ENCODE measurements around the gene DNM3.

- TF ChIP-seq EZH2 (IDR thresholded peaks at IDR 0.05; ENCODE audit: borderline replicate concordance, low read depth, low read length): no peak
- TF ChIP-seq ZNF655 (CRISPR knock-in tag; IDR thresholded peaks at IDR 0.05): no peak
- no peak for TF ChIP-seq PKNOX1 (IDR thresholded peaks at IDR 0.05)
- TF ChIP-seq ZNF12 (CRISPR knock-in tag; IDR thresholded peaks at IDR 0.05): no peak
- TF ChIP-seq HOXB6 (CRISPR knock-in tag; IDR thresholded peaks at IDR 0.05; ENCODE audit: borderline replicate concordance): no peak
- no peak for TF ChIP-seq SPI1 (IDR thresholded peaks at IDR 0.05; ENCODE audit: borderline replicate concordance, low read depth, low read length)
- no peak for TF ChIP-seq GABPA (tag; conservative IDR thresholded peaks at IDR 0.05; ENCODE audit: low read depth)
- no peak for TF ChIP-seq ZNF592 (IDR thresholded peaks at IDR 0.05)
- TF ChIP-seq CTCF (IDR thresholded peaks at IDR 0.05 in 2 of 3, conservative IDR thresholded peaks at IDR 0.05 in 1 of 3; ENCODE audit: insufficient read depth in 2 of 3, low read depth in 1 of 3, low read length in 3 of 3): no peak
- TF ChIP-seq TCF15 (CRISPR knock-in tag; IDR thresholded peaks at IDR 0.05): no peak
- TF ChIP-seq RCOR1 (IDR thresholded peaks at IDR 0.05; ENCODE audit: borderline replicate concordance in 1 of 2, low read depth in 2 of 2, low read length in 2 of 2): no peak
Observed at GRCh38 chr1:172453153-172453545, 611.9 kb downstream of the DNM3 start.
